NOMO-1 treated with DMSO at 0.1 percent for 48 hours (cell line): ENCODE data around the gene TRIM41.
"Not testable (repeated sequence)": the region's sequence is repeated elsewhere in the genome, so short reads cannot be mapped to it uniquely, and the experiment has no call there.

Experiments used
- DNase-seq: peaks from one replicate; lab custom pipeline; 2025; ENCODE audit not compliant: unreplicated experiment; lab: John Stamatoyannopoulos, UW

The TRIM41 gene

GRCh38 chr5:181210148-181210547 is 12.9 kb upstream of the TRIM41 start:
- DNase-seq = not testable (repeated sequence)

GRCh38 chr5:181210698-181211097 is 12.4 kb upstream of the TRIM41 start:
- DNase-seq = not testable (repeated sequence)

- no peak for DNase-seq
Measured at GRCh38 chr5:181211208-181211607, 11.9 kb upstream of the TRIM41 start.

GRCh38 chr5:181212080-181212479 is 11.0 kb upstream of the TRIM41 start:
- DNase-seq = no peak

- DNase-seq = no peak
Measured at GRCh38 chr5:181212934-181213333, 10.1 kb upstream of the TRIM41 start.

- DNase-seq = not testable (repeated sequence)
Measured at GRCh38 chr5:181214249-181214648, 8.8 kb upstream of the TRIM41 start.

- no peak for DNase-seq
Measured at GRCh38 chr5:181215997-181216989, 6.8 kb upstream of the TRIM41 start.

- no peak for DNase-seq
Measured at GRCh38 chr5:181217111-181217802, 5.8 kb upstream of the TRIM41 start.

- DNase-seq = no peak
Measured at GRCh38 chr5:181217803-181218062, 5.3 kb upstream of the TRIM41 start.

- no peak for DNase-seq
Measured at GRCh38 chr5:181218795-181219124, 4.3 kb upstream of the TRIM41 start.

GRCh38 chr5:181219262-181220177 is 3.6 kb upstream of the TRIM41 start:
- DNase-seq = no peak

- DNase-seq = no peak
Measured at GRCh38 chr5:181220178-181220515, 2.9 kb upstream of the TRIM41 start.

- no peak for DNase-seq
Measured at GRCh38 chr5:181221105-181221791, 1.8 kb upstream of the TRIM41 start.

- no peak for DNase-seq
Measured at GRCh38 chr5:181221792-181222629, 1.1 kb upstream of the TRIM41 start.

GRCh38 chr5:181222630-181223057 is 437 bp upstream of the TRIM41 start:
- DNase-seq = no peak

GRCh38 chr5:181223729-181224389 is 778 bp downstream of the TRIM41 start:
- DNase-seq = no peak

- no peak for DNase-seq
Measured at GRCh38 chr5:181224390-181225229, 1.5 kb downstream of the TRIM41 start.

GRCh38 chr5:181229996-181230395 is 6.9 kb downstream of the TRIM41 start:
- no peak for DNase-seq

GRCh38 chr5:181230551-181230950 is 7.5 kb downstream of the TRIM41 start:
- DNase-seq = no peak
